H9 (cell line): ENCODE results near the gene UNC50. TPM values are rescaled to one million over a fixed set of nuclear protein-coding genes. Genes with fewer than 3 reads are reported as not detected.

Source experiments
- DNase-seq: peaks from one replicate; pipeline ENCODE4 v3.0.0-alpha.2; 2017
- H2AFZ ChIP-seq: one replicate; pipeline ENCODE4 v1.6.1; 2013; ENCODE audit warnings: mild to moderate bottlenecking, low read length, control low read depth, moderate library complexity
- H2AK5ac ChIP-seq: 2 replicates; pipeline ENCODE4 v1.6.1; 2013; ENCODE audit warnings: low read length, control low read depth, mixed read lengths; ENCODE audit not compliant: insufficient read length
- H2BK120ac ChIP-seq: one replicate; pipeline ENCODE4 v1.6.1; 2013; ENCODE audit warnings: low read depth, mild to moderate bottlenecking, low read length, control low read depth, inconsistent platforms; ENCODE audit not compliant: poor library complexity, severe bottlenecking
- H2BK12ac ChIP-seq: 2 replicates; pipeline ENCODE4 v1.6.1; 2013; ENCODE audit warnings: low read length, control low read depth, mixed read lengths, low read depth; ENCODE audit not compliant: insufficient read length
- H2BK15ac ChIP-seq: 2 replicates; pipeline ENCODE4 v1.6.1; 2013; ENCODE audit warnings: low read depth, low read length, control low read depth
- H2BK20ac ChIP-seq: one replicate; pipeline ENCODE4 v1.6.1; 2013; ENCODE audit warnings: low read depth, mild to moderate bottlenecking, low read length, control low read depth, inconsistent platforms; ENCODE audit not compliant: poor library complexity, severe bottlenecking
- H2BK5ac ChIP-seq: 2 replicates; pipeline ENCODE4 v1.6.1; 2013; ENCODE audit warnings: low read length, control low read depth, mixed read lengths; ENCODE audit not compliant: insufficient read length
- H3K14ac ChIP-seq: 2 replicates; pipeline ENCODE4 v1.6.1; 2013; ENCODE audit warnings: low read length, control low read depth; ENCODE audit not compliant: insufficient read depth
- H3K18ac ChIP-seq: 2 replicates; pipeline ENCODE4 v1.6.1; 2013; ENCODE audit warnings: low read depth, mild to moderate bottlenecking, mixed read lengths, low read length, control low read depth; ENCODE audit not compliant: insufficient read length
- H3K23ac ChIP-seq: 2 replicates; pipeline ENCODE4 v1.6.1; 2013; ENCODE audit warnings: low read length, control low read depth, mixed read lengths, low read depth; ENCODE audit not compliant: insufficient read length
- H3K23me2 ChIP-seq: 2 replicates; pipeline ENCODE4 v1.6.1; 2013; ENCODE audit warnings: low read depth, mild to moderate bottlenecking, mixed read lengths, low read length, control low read depth; ENCODE audit not compliant: insufficient read length, poor library complexity, severe bottlenecking
- H3K27ac ChIP-seq: 2 replicates; pipeline ENCODE4 v1.5.1; 2013; ENCODE audit warnings: low read length, control low read depth, mixed read lengths, low read depth; ENCODE audit not compliant: insufficient read length
- H3K27me3 ChIP-seq: 2 replicates; pipeline ENCODE4 v1.6.1; 2013; ENCODE audit warnings: low read length, control low read depth, inconsistent platforms; ENCODE audit not compliant: insufficient read depth
- H3K4ac ChIP-seq: 2 replicates; pipeline ENCODE4 v1.6.1; 2013; ENCODE audit warnings: low read depth, mild to moderate bottlenecking, control low read depth, inconsistent platforms, low read length, moderate library complexity
- H3K4me1 ChIP-seq: 2 replicates; pipeline ENCODE4 v1.6.1; 2013; ENCODE audit warnings: low read length, control low read depth, inconsistent platforms; ENCODE audit not compliant: insufficient read depth
- H3K4me2 ChIP-seq: 2 replicates; pipeline ENCODE4 v1.6.1; 2013; ENCODE audit warnings: low read length, control low read depth, mixed read lengths; ENCODE audit not compliant: insufficient read length, insufficient read depth
- H3K56ac ChIP-seq: 2 replicates; pipeline ENCODE4 v1.6.1; 2013; ENCODE audit warnings: low read depth, mild to moderate bottlenecking, mixed read lengths, low read length, control low read depth; ENCODE audit not compliant: insufficient read length
- H3K79me1 ChIP-seq: 2 replicates; pipeline ENCODE4 v1.6.1; 2013; ENCODE audit warnings: low read depth, mild to moderate bottlenecking, moderate library complexity, low read length, control low read depth, inconsistent platforms; ENCODE audit not compliant: insufficient read depth, poor library complexity, severe bottlenecking
- H3K79me2 ChIP-seq: 2 replicates; pipeline ENCODE4 v1.6.1; 2013; ENCODE audit warnings: low read length, control low read depth, inconsistent platforms; ENCODE audit not compliant: insufficient read depth
- H3K9ac ChIP-seq: 2 replicates; pipeline ENCODE4 v1.6.1; 2013; ENCODE audit warnings: low read length, control low read depth, mixed read lengths; ENCODE audit not compliant: insufficient read length; ENCODE audit errors: extremely low read depth
- H3K9me3 ChIP-seq: one replicate; pipeline ENCODE4 v1.6.1; 2013; ENCODE audit warnings: low read depth, low read length, inconsistent platforms; ENCODE audit not compliant: control insufficient read depth
- H3T11ph ChIP-seq: one replicate; pipeline ENCODE4 v1.6.1; 2013; ENCODE audit warnings: mild to moderate bottlenecking, low read length, control low read depth, inconsistent platforms
- H4K20me1 ChIP-seq: one replicate; pipeline ENCODE4 v1.6.1; 2013; ENCODE audit not compliant: control insufficient read depth, insufficient read length, insufficient read depth
- H4K5ac ChIP-seq: 2 replicates; pipeline ENCODE4 v1.6.1; 2013; ENCODE audit warnings: low read depth, mild to moderate bottlenecking, mixed read lengths, low read length, control low read depth; ENCODE audit not compliant: insufficient read length
- H4K8ac ChIP-seq: replicated peaks from 2 replicates; pipeline ENCODE4 v1.6.1; 2013; ENCODE audit warnings: low read length, control low read depth, mixed read lengths, low read depth; ENCODE audit not compliant: insufficient read length
- H4K91ac ChIP-seq: 2 replicates; pipeline ENCODE4 v1.6.1; 2013; ENCODE audit warnings: low read depth, mild to moderate bottlenecking, moderate library complexity, mixed read lengths, low read length, control low read depth; ENCODE audit not compliant: insufficient read length
- H3K27ac Mint-ChIP-seq, 3 experiments: 2 replicates in 2 of 3; 3 replicates in 1 of 3; pipeline ENCODE4 v1.8.0; 2020 to 2021; ENCODE audit warnings: mixed read lengths in 3 of 3, mild to moderate bottlenecking in 1 of 3, moderate library complexity in 1 of 3
- H3K27me3 Mint-ChIP-seq: 2 replicates; pipeline ENCODE4 v1.8.0; 2021; ENCODE audit warnings: low read depth, mild to moderate bottlenecking, moderate library complexity, mixed read lengths
- H3K36me3 Mint-ChIP-seq, 3 experiments: 2 replicates in 2 of 3; 3 replicates in 1 of 3; pipeline ENCODE4 v1.8.0; 2020 to 2021; ENCODE audit warnings: low read depth in 3 of 3, mixed read lengths in 3 of 3; ENCODE audit not compliant: insufficient read depth in 1 of 3
- H3K4me1 Mint-ChIP-seq, 2 experiments: 2 replicates each; pipeline ENCODE4 v1.8.0; 2020; ENCODE audit warnings: mixed read lengths in 2 of 2
- H3K4me3 Mint-ChIP-seq, 2 experiments: 2 replicates in 1 of 2; 3 replicates in 1 of 2; pipeline ENCODE4 v1.8.0; 2020 to 2021; ENCODE audit warnings: mild to moderate bottlenecking in 2 of 2, mixed read lengths in 2 of 2, moderate library complexity in 1 of 2
- H3K9me3 Mint-ChIP-seq, 2 experiments: 2 replicates in 1 of 2; 3 replicates in 1 of 2; pipeline ENCODE4 v1.8.0; 2020; ENCODE audit warnings: mild to moderate bottlenecking in 2 of 2, mixed read lengths in 2 of 2, moderate library complexity in 1 of 2
- CTCF ChIP-seq: fragments of 200-600 bp; sonication (generic); conservative IDR thresholded peaks from 3 replicates; pipeline ENCODE4 v1.8.0; 2021; ENCODE audit warnings: antibody characterized with exemption, mild to moderate bottlenecking
- WGBS: extraction: QIAGEN DNeasy Blood & Tissue Kit; methylation state at CpG from one replicate; pipeline ENCODE4 v1.1.7; 2013; ENCODE audit warnings: missing lambda C conversion rate, low lambda C conversion rate, mixed read lengths; ENCODE audit not compliant: insufficient read length; ENCODE audit errors: extremely low coverage; 5-methylcytosine and 5-hydroxymethylcytosine counted together
- total RNA-seq: library from RNA; stranded (reverse); gene quantifications from 2 replicates; pipeline ENCODE4 v1.2.1, GENCODE V29; 2021

The UNC50 gene
- total RNA-seq, 1 experiment from 2014 or later, result 35.4 TPM

GRCh38 chr2:98643496-98644100 lies 35.2 kb downstream of the UNC50 start:
- H3K9me3 ChIP-seq, result no peaks in the 10 kb centered on the region
- no peak overlapping the region for H3K14ac ChIP-seq
- no peak overlapping the region for H2BK15ac ChIP-seq
- no peaks in the 10 kb centered on the region for H3K4me1 ChIP-seq
- Mint-ChIP-seq H3K27ac (no peak overlapping the region), H3K27me3 (no peaks in the 10 kb centered on the region), H3K9me3 (no peaks in the 10 kb centered on the region), H3K4me1 (peaks cover 14 to 16% of the 10 kb centered on the region in 2 experiments), H3K4me3 (no peak overlapping the region), H3K36me3 (no peaks in the 10 kb centered on the region)
- no CpG with 5 or more reads among the region's 5 CpGs for WGBS
- H2BK12ac ChIP-seq, result no peak overlapping the region
- H2BK120ac ChIP-seq, result no peak overlapping the region
- no peaks in the 10 kb centered on the region for H4K20me1 ChIP-seq
- H3T11ph ChIP-seq, result no peak overlapping the region
- no peak overlapping the region for H3K27ac ChIP-seq
- DNase-seq, result no peak
- no peaks in the 10 kb centered on the region for H3K23me2 ChIP-seq
- no peak overlapping the region for H3K4me2 ChIP-seq
- no peak overlapping the region for H3K56ac ChIP-seq
- H2AFZ ChIP-seq, result no peak overlapping the region
- H3K79me1 ChIP-seq, result no peaks in the 10 kb centered on the region
- TF ChIP-seq CTCF, result no peak
- no peak overlapping the region for H3K4ac ChIP-seq
- H3K23ac ChIP-seq, result no peak overlapping the region
- no peak overlapping the region for H2BK20ac ChIP-seq
- H2AK5ac ChIP-seq, result no peak overlapping the region
- H3K27me3 ChIP-seq, result no peaks in the 10 kb centered on the region
- no peaks in the 10 kb centered on the region for H3K79me2 ChIP-seq
- H2BK5ac ChIP-seq, result no peak overlapping the region
- H4K5ac ChIP-seq, result no peak overlapping the region
- H3K9ac ChIP-seq, result no peak overlapping the region
- H4K8ac ChIP-seq, result no peak overlapping the region
- H4K91ac ChIP-seq, result no peak overlapping the region
- H3K18ac ChIP-seq, result no peak overlapping the region
